CD4-positive, CD25-positive, alpha-beta regulatory T cell (primary cell): Measurements from ENCODE around the gene ZIC1. TPM values are rescaled to one million over a fixed set of nuclear protein-coding genes. Genes with fewer than 3 reads are reported as not detected.

ENCODE experiments used
- ATAC-seq, 2 donors: fragments of 150-1000 bp; cut with Tn5 transposase; one replicate each; pipeline ENCODE4 v1.10.0; 2021; ENCODE audit warnings: low read depth in 2 of 2, moderate number of reproducible peaks in 2 of 2, moderate library complexity in 1 of 2
- DNase-seq, 3 donors: peaks; one replicate each; pipeline versions ENCODE4 v3.0.0 to v3.0.0-alpha.2; 2012 to 2022; ENCODE audit warnings: mixed read lengths in 1 of 3
- H3K27ac ChIP-seq: one replicate; pipeline ENCODE4 v1.7.0; 2013; ENCODE audit warnings: mild to moderate bottlenecking, low read length; ENCODE audit not compliant: insufficient read depth, poor library complexity, severe bottlenecking
- H3K27me3 ChIP-seq: one replicate; pipeline ENCODE4 v1.7.0; 2013; ENCODE audit warnings: low read length; ENCODE audit not compliant: control insufficient read depth, insufficient read depth
- H3K36me3 ChIP-seq: one replicate; pipeline ENCODE4 v1.7.0; 2013; ENCODE audit warnings: mild to moderate bottlenecking, low read length, moderate library complexity; ENCODE audit not compliant: control insufficient read depth, insufficient read depth
- H3K4me1 ChIP-seq: 2 replicates; pipeline ENCODE4 v1.7.0; 2013; ENCODE audit warnings: mild to moderate bottlenecking, low read length; ENCODE audit not compliant: insufficient read depth, control insufficient read depth, poor library complexity, severe bottlenecking
- H3K4me3 ChIP-seq: one replicate; pipeline ENCODE4 v1.7.0; 2013; ENCODE audit warnings: low read depth, mild to moderate bottlenecking, low read length, moderate library complexity
- H3K9me3 ChIP-seq, 2 experiments: 1 replicate in 1 of 2; 2 replicates in 1 of 2; pipeline ENCODE4 v1.7.0; 2013; ENCODE audit warnings: low read length in 2 of 2, mild to moderate bottlenecking in 1 of 2, moderate library complexity in 1 of 2; ENCODE audit not compliant: control insufficient read depth in 2 of 2
- H3K27ac Mint-ChIP-seq, 3 donors: one replicate each; pipeline ENCODE4 v1.8.0; 2020 to 2022; ENCODE audit warnings: mild to moderate bottlenecking in 3 of 3, mixed read lengths in 3 of 3, moderate library complexity in 2 of 3
- H3K27me3 Mint-ChIP-seq: one replicate; pipeline ENCODE4 v1.8.0; 2022; ENCODE audit warnings: mild to moderate bottlenecking, mixed read lengths
- H3K36me3 Mint-ChIP-seq: one replicate; pipeline ENCODE4 v1.8.0; 2020; ENCODE audit warnings: mixed read lengths
- H3K4me1 Mint-ChIP-seq, 4 donors: one replicate each; pipeline ENCODE4 v1.8.0; 2020 to 2022; ENCODE audit warnings: mixed read lengths in 4 of 4, mild to moderate bottlenecking in 1 of 4
- H3K4me3 Mint-ChIP-seq, 4 donors: one replicate each; pipeline ENCODE4 v1.8.0; 2020 to 2022; ENCODE audit warnings: mild to moderate bottlenecking in 4 of 4, mixed read lengths in 4 of 4, moderate library complexity in 3 of 4
- H3K9me3 Mint-ChIP-seq, 7 donors: one replicate each; pipeline ENCODE4 v1.8.0; 2020 to 2022; ENCODE audit warnings: mixed read lengths in 7 of 7, mild to moderate bottlenecking in 3 of 7, moderate library complexity in 2 of 7
- polyA plus RNA-seq, 4 donors: library from polyadenylated mRNA; unstranded; fragments of 300-500 nt; fragmentation: Illumina TruSeq; gene quantifications; one replicate each; pipeline ENCODE4 v1.2.3, GENCODE V29; 2021
- total RNA-seq: library from RNA; stranded (reverse); gene quantifications from one replicate; pipeline ENCODE4 v1.2.3, GENCODE V29; 2022

The ZIC1 gene
- total and polyA plus RNA-seq, 5 donors from 2014 or later: not detected

- H3K27me3 ChIP-seq: peaks cover 39% of the 10 kb centered on the region
- H3K4me1 ChIP-seq: no peaks in the 10 kb centered on the region
- DNase-seq (no peak), ATAC-seq (no peak)
- Mint-ChIP-seq H3K4me1 (peaks cover 0 to 4% (median 0%) of the 10 kb centered on the region in 4 donors), H3K9me3 (peaks cover 0 to 11% (median 3%) of the 10 kb centered on the region in 7 donors), H3K36me3 (no peaks in the 10 kb centered on the region), H3K27ac (no peak overlapping the region), H3K4me3 (no peak overlapping the region), H3K27me3 (peaks cover 65% of the 10 kb centered on the region)
- peaks cover 4 to 29% of the 10 kb centered on the region in 2 experiments for H3K9me3 ChIP-seq
- no peaks in the 10 kb centered on the region for H3K36me3 ChIP-seq
- no peak overlapping the region for H3K27ac ChIP-seq
- no peak overlapping the region for H3K4me3 ChIP-seq
Observed at GRCh38 chr3:147423537-147423797, 14.3 kb downstream of the ZIC1 start.

- H3K27ac Mint-ChIP-seq: no peak overlapping the region
- DNase-seq: no peak
- H3K27ac ChIP-seq: no peak overlapping the region
- no peaks in the 10 kb centered on the region for H3K4me1 Mint-ChIP-seq
- ATAC-seq: no peak
- no peak overlapping the region for H3K4me3 Mint-ChIP-seq
- H3K27me3 ChIP-seq: peaks cover 35% of the 10 kb centered on the region
- H3K27me3 Mint-ChIP-seq: peaks cover 60% of the 10 kb centered on the region
- no peak overlapping the region for H3K4me3 ChIP-seq
- no peaks in the 10 kb centered on the region for H3K36me3 Mint-ChIP-seq
- peaks cover 0 to 11% (median 0%) of the 10 kb centered on the region in 7 donors for H3K9me3 Mint-ChIP-seq
- no peaks in the 10 kb centered on the region for H3K36me3 ChIP-seq
- peaks cover 4 to 29% of the 10 kb centered on the region in 2 experiments for H3K9me3 ChIP-seq
- H3K4me1 ChIP-seq: no peaks in the 10 kb centered on the region
Observed at GRCh38 chr3:147423798-147424580, 14.8 kb downstream of the ZIC1 start.

- H3K27me3 Mint-ChIP-seq: peaks cover 55% of the 10 kb centered on the region
- no peaks in the 10 kb centered on the region for H3K4me1 Mint-ChIP-seq
- Histone ChIP-seq H3K9me3 (peaks cover 4 to 25% of the 10 kb centered on the region in 2 experiments), H3K36me3 (no peaks in the 10 kb centered on the region), H3K4me1 (no peaks in the 10 kb centered on the region), H3K4me3 (no peak overlapping the region), H3K27me3 (peaks cover 35% of the 10 kb centered on the region), H3K27ac (no peak overlapping the region)
- H3K4me3 Mint-ChIP-seq: no peak overlapping the region
- no peak for ATAC-seq
- H3K9me3 Mint-ChIP-seq: peaks cover 0 to 9% (median 0%) of the 10 kb centered on the region in 7 donors
- H3K27ac Mint-ChIP-seq: no peak overlapping the region
- DNase-seq: no peak
- H3K36me3 Mint-ChIP-seq: no peaks in the 10 kb centered on the region
Observed at GRCh38 chr3:147424581-147425387, 15.6 kb downstream of the ZIC1 start.

- peaks cover 49% of the 10 kb centered on the region for H3K27me3 Mint-ChIP-seq
- H3K4me1 Mint-ChIP-seq: no peaks in the 10 kb centered on the region
- no peak for ATAC-seq
- H3K36me3 Mint-ChIP-seq: no peaks in the 10 kb centered on the region
- peaks cover 31% of the 10 kb centered on the region for H3K27me3 ChIP-seq
- no peak overlapping the region for H3K4me3 Mint-ChIP-seq
- H3K36me3 ChIP-seq: no peaks in the 10 kb centered on the region
- H3K9me3 Mint-ChIP-seq: peaks cover 0 to 5% (median 1%) of the 10 kb centered on the region in 7 donors
- no peak overlapping the region for H3K27ac Mint-ChIP-seq
- H3K4me3 ChIP-seq: no peak overlapping the region
- peaks cover 4 to 19% of the 10 kb centered on the region in 2 experiments for H3K9me3 ChIP-seq
- no peak for DNase-seq
- H3K27ac ChIP-seq: no peak overlapping the region
- H3K4me1 ChIP-seq: no peaks in the 10 kb centered on the region
Observed at GRCh38 chr3:147425388-147425850, 16.3 kb downstream of the ZIC1 start.

GRCh38 chr3:147426931-147427330 is 17.8 kb downstream of the ZIC1 start:
- Mint-ChIP-seq H3K4me1 (no peaks in the 10 kb centered on the region), H3K4me3 (no peak overlapping the region), H3K9me3 (peaks cover 0 to 5% (median 1%) of the 10 kb centered on the region in 7 donors), H3K27me3 (peaks cover 34% of the 10 kb centered on the region), H3K27ac (no peak overlapping the region), H3K36me3 (no peaks in the 10 kb centered on the region)
- no peak for DNase-seq
- no peaks in the 10 kb centered on the region for H3K36me3 ChIP-seq
- H3K27ac ChIP-seq: no peak overlapping the region
- H3K4me1 ChIP-seq: no peaks in the 10 kb centered on the region
- no peak for ATAC-seq
- H3K27me3 ChIP-seq: peaks cover 26% of the 10 kb centered on the region
- H3K9me3 ChIP-seq: peaks cover 4 to 9% of the 10 kb centered on the region in 2 experiments
- H3K4me3 ChIP-seq: no peak overlapping the region

- Histone ChIP-seq H3K27ac (no peak overlapping the region), H3K27me3 (peaks cover 18% of the 10 kb centered on the region), H3K36me3 (no peaks in the 10 kb centered on the region), H3K9me3 (peaks cover 4 to 9% of the 10 kb centered on the region in 2 experiments), H3K4me3 (no peak overlapping the region), H3K4me1 (no peaks in the 10 kb centered on the region)
- ATAC-seq (no peak), DNase-seq (no peak)
- Mint-ChIP-seq H3K4me3 (no peak overlapping the region), H3K9me3 (peaks cover 0 to 4% (median 0%) of the 10 kb centered on the region in 7 donors), H3K27ac (no peak overlapping the region), H3K27me3 (peaks cover 26% of the 10 kb centered on the region), H3K36me3 (no peaks in the 10 kb centered on the region), H3K4me1 (no peaks in the 10 kb centered on the region)
Observed at GRCh38 chr3:147427746-147428145, 18.6 kb downstream of the ZIC1 start.

- no peak overlapping the region for H3K27ac Mint-ChIP-seq
- no peaks in the 10 kb centered on the region for H3K36me3 Mint-ChIP-seq
- Histone ChIP-seq H3K36me3 (no peaks in the 10 kb centered on the region), H3K27me3 (peaks cover 13% of the 10 kb centered on the region), H3K4me1 (no peaks in the 10 kb centered on the region), H3K9me3 (peaks cover 2 to 6% of the 10 kb centered on the region in 2 experiments), H3K4me3 (no peak overlapping the region), H3K27ac (no peak overlapping the region)
- H3K27me3 Mint-ChIP-seq: peaks cover 20% of the 10 kb centered on the region
- no peak for ATAC-seq
- H3K9me3 Mint-ChIP-seq: peaks cover 0 to 4% (median 3%) of the 10 kb centered on the region in 7 donors
- DNase-seq: no peak
- H3K4me3 Mint-ChIP-seq: no peak overlapping the region
- no peaks in the 10 kb centered on the region for H3K4me1 Mint-ChIP-seq
Observed at GRCh38 chr3:147428326-147428725, 19.2 kb downstream of the ZIC1 start.
